Hematopoietic multipotent progenitor cell treated with erythropoietin and hydrocortisone succinate and interleukin-3 and kit ligand, for 17 days (in vitro differentiated cells): ENCODE data around the gene APOA5.
"Not testable (repeated sequence)": the region's sequence is repeated elsewhere in the genome, so short reads cannot be mapped to it uniquely, and the experiment has no call there.

Source experiments
- DNase-seq: peaks from one replicate; pipeline ENCODE4 v3.0.0-alpha.2; 2015; ENCODE audit warnings: low spot score

Gene APOA5

GRCh38 chr11:116773203-116774097, 18.2 kb downstream of the APOA5 start:
- no peak for DNase-seq

DNA sequence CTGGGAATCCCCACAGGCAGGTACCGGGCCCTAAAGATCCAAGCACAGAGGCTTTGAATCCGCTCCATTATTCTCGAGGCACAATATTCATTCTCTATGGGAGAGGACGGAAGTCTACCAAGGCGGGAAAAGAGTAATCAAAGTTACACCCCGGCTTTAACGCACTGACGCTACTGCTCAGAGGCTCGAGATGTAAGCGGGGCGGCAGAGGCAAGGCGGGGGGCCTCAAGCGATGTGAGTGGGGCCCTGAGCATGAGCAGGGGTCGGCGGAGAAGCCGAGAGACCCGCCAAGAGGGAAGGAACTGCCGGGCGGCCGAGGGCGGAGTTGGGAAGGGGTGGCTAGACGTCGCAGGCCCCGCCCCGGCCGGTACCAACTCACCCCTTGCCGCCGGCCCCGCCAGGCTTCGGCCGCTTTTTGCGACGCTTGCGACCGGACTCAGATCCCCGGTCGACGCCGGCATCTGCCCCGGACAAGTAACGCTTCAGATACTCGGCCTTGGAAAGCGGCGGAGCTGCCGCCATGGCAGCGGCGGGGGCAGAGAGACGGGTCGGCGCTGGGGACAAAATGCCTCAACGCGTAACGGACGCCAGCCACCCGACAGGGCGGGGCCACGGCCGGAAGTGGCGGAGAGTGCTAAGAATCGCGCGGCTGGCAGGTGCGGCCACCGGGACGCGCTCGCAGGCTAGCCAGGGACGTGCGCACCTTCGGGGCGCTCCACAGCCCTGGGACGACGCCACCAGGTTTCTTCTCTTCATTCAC, 19.1 kb downstream of the APOA5 start, which contains the start of gene BUD13:
TSS of gene BUD13 (minus strand) at position 545 of the 760 bp plus-strand sequence. CDS start at position 522, 23 bp downstream.
- DNase-seq = peak; percentile 93

GRCh38 chr11:116771935-116772334, 19.7 kb downstream of the APOA5 start:
- no peak for DNase-seq

- DNase-seq = no peak
These were observed 29.5 kb downstream of the APOA5 start for GRCh38 chr11:116762132-116762531.

GRCh38 chr11:116756044-116756443, 35.6 kb downstream of the APOA5 start:
- not testable (repeated sequence) for DNase-seq

- DNase-seq = no peak
These were observed 41.5 kb downstream of the APOA5 start for GRCh38 chr11:116750070-116750718.

DNA sequence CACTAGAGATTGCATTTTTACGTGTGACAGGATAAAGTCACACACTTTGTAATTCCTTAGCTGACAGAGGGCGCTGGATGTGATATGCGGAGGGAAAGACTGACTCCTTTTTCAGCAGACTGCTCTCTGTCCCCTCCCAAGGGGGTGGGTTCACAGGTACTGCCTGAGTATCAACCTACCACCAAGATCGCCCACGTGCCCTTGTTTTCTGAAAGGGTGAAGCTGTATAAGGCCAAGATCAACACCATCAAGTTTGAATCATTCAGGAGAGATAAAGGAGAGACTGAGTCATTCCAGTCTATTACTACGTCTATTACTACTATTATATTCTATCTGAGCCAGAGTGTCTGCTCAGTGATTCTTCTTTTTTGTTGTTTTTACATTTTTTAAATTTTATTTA, 49.6 kb downstream of the APOA5 start:
- no peak for DNase-seq

- no peak for DNase-seq
These were observed 50.9 kb downstream of the APOA5 start for GRCh38 chr11:116740741-116741140.
